ENCODE measurements around the gene LPCAT3.

- TF ChIP-seq CTCF (IDR thresholded peaks at IDR 0.05) (no peak), REST (IDR thresholded peaks at IDR 0.05; ENCODE audit: insufficient read depth in 1 of 2, low read depth in 2 of 2, low read length in 1 of 2) (no peak), TCF7L2 (IDR thresholded peaks at IDR 0.05; ENCODE audit: low read depth, low read length) (no peak), POLR2AphosphoS5 (IDR thresholded peaks at IDR 0.05; ENCODE audit: low read depth, low read length) (no peak; the same call in 1 of the 2 replicates)
Observed at GRCh38 chr12:6942331-6942665, 76.0 kb downstream of the LPCAT3 start.

All from Panc1 (cell line).